Psoas muscle (tissue), 8 donors: Measurements from ENCODE around the gene TNNC1. TPM values are rescaled to one million over a fixed set of nuclear protein-coding genes. Genes with fewer than 3 reads are reported as not detected.

Source experiments
- ATAC-seq, 4 donors: fragments of 200-7000 bp; cut with Tn5 transposase; one replicate each; pipeline ENCODE4 v1.9.1; 2020; ENCODE audit warnings: moderate library complexity in 3 of 4, mild to moderate bottlenecking in 2 of 4
- DNase-seq, 2 donors: peaks; one replicate each; pipeline ENCODE4 v3.0.0-alpha.2; 2020
- H3K27ac ChIP-seq: fragments of 200-600 bp; one replicate; pipeline ENCODE4 v1.8.0; 2022
- H3K27me3 ChIP-seq, 3 donors: fragments of 200-600 bp in 1 of 3; one replicate each; pipeline versions ENCODE4 v1.6.1 to v1.8.0; 2013 to 2022; ENCODE audit warnings: low read length in 2 of 3, mild to moderate bottlenecking in 2 of 3, moderate library complexity in 1 of 3; ENCODE audit not compliant: insufficient read depth in 3 of 3
- H3K36me3 ChIP-seq, 2 donors: fragments of 200-600 bp in 1 of 2; one replicate each; pipeline versions ENCODE4 v1.6.1 to v1.8.0; 2013 to 2022; ENCODE audit warnings: low read depth in 1 of 2, mild to moderate bottlenecking in 1 of 2, moderate library complexity in 1 of 2; ENCODE audit not compliant: insufficient read depth in 1 of 2
- H3K4me1 ChIP-seq: fragments of 200-600 bp; one replicate; pipeline ENCODE4 v1.8.0; 2022
- H3K4me3 ChIP-seq: fragments of 200-600 bp; one replicate; pipeline ENCODE4 v1.8.0; 2022; ENCODE audit warnings: mild to moderate bottlenecking
- H3K9me3 ChIP-seq: fragments of 200-600 bp; one replicate; pipeline ENCODE4 v1.8.0; 2022
- WGBS, 3 donors: extraction: QIAGEN DNeasy Blood & Tissue Kit; methylation state at CpG; one replicate each; pipeline versions ENCODE4 v1.1.6 to v1.1.7; 2013; 5-methylcytosine and 5-hydroxymethylcytosine counted together
- intact Hi-C, 2 donors: fragments of 100-400 bp; cut with DNase I; formaldehyde crosslinking; loops; one replicate each; pipeline versions ENCODE4 v1.11.0 to v1.14.2; 2022
- polyA plus RNA-seq, 3 donors: library from polyadenylated mRNA; stranded (reverse); fragments of 200-250 nt; gene quantifications; one replicate each; pipeline ENCODE4 v1.2.3, GENCODE V29; 2013
- total RNA-seq, 4 donors: library from RNA; stranded (reverse); fragmentation: NEBNext Ultra II Directional in 2 of 4; extraction: Animal tissue kit (Norgen Biotek cat#: 25700) in 2 of 4; gene quantifications; one replicate each; pipeline versions ENCODE4 v1.2.1 to v1.2.4, GENCODE V29; 2021 to 2023
- TF ChIP-seq, protein P1 (sequence below): fragments of 200-600 bp; IDR thresholded peaks from one replicate; pipeline ENCODE4 v1.8.0; 2022; ENCODE audit warnings: antibody characterized with exemption
- donor health status: healthy with polysubstance abuse.
- donor health status: DM: no; HTN: no; CAD: no; lungs with moderate emphysema.
- donor health status: Bipolar disorder and iron deficiency.
- donor health status: healthy.
- donor health status: DM: yes; HTN: yes; CAD: no.
- donor health status: DM: no; HTN: no; CAD: no.
- donor health status: DM: no; HTN: no; CAD: no.
- donor health status: DM: yes; HTN: yes; CAD: no.

Gene TNNC1
- total and polyA plus RNA-seq, 7 donors = 4,153 to 7,172 (median 6,385) TPM

DNA sequence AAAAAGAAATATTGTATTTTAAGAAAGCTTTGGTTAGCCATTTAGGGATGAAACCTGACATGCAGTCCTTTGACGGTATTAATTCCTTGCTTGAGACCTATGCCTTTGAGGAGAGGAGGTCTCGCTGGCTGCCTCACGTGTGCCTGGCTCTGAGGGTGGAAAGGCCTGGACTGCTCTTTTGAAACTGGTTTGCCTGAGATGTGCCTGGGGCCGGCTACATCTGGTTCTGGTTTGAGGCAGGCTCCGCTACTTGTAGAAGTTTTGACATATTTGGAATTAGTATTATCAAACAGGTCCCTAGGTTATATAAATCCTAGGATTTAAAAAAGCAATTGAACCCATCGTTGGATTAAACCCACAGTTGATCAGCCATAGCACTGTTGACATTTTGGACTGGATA lies 8.0 kb upstream of the TNNC1 start:
- H3K36me3 ChIP-seq = peaks cover 11 to 81% of the 10 kb centered on the region in 2 donors
- intact Hi-C loops = no loop called here

DNA sequence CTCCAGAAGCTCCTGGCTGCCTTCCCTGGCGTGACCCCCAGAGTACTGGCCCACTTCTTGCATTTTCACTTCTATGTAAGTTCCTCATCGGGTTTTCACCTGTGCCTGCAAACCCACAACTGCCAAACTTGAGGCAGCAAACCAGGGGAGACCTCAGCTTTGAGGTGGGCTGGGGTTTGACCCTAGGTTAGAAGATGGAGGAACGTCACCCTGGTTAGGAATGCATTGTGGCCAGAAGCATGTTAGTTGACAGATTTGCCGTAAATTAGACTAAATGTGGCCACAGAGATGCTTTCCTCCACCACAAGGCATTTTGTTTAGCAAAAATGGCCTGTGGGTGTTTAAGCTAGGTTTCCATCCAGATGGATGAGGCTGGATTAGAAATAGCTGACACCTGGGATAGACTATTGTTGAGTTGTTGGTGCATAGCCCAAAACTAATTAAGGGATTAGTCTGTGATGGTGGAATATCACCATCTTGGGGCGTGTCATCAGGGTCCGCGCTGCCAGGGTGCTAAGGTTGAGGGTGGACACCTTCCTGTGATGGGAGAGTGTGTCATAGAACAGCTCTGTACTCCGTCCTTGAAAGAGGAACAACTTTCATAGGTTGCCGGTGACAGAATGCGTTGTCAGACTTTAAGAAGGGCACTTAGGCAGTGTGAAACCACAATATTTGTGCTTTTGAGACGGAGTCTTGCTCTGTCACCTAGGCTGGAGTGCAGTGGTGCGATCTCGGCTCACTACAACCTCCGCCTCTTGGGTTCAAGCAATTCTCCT lies 5.1 kb upstream of the TNNC1 start:
- WGBS, 3 donors = 94 to 95% (median 95%) methylated on average over 14 of the region's 14 CpGs
- Histone ChIP-seq H3K27ac (no peak overlapping the region), H3K27me3 (no peaks in the 10 kb centered on the region), H3K9me3 (no peaks in the 10 kb centered on the region), H3K4me3 (no peak overlapping the region), H3K4me1 (peaks cover 24% of the 10 kb centered on the region), H3K36me3 (peaks cover 11 to 64% of the 10 kb centered on the region in 2 donors)
- intact Hi-C loops = loop anchor here in 1 of 2 donors (5.0 kb wide), 1 partner anchor 228 kb away; the partner anchor contains the start of genes GNL3 and PBRM1
- DNase-seq (no peak), ATAC-seq (no peak)
- TF ChIP-seq, protein P1, sequence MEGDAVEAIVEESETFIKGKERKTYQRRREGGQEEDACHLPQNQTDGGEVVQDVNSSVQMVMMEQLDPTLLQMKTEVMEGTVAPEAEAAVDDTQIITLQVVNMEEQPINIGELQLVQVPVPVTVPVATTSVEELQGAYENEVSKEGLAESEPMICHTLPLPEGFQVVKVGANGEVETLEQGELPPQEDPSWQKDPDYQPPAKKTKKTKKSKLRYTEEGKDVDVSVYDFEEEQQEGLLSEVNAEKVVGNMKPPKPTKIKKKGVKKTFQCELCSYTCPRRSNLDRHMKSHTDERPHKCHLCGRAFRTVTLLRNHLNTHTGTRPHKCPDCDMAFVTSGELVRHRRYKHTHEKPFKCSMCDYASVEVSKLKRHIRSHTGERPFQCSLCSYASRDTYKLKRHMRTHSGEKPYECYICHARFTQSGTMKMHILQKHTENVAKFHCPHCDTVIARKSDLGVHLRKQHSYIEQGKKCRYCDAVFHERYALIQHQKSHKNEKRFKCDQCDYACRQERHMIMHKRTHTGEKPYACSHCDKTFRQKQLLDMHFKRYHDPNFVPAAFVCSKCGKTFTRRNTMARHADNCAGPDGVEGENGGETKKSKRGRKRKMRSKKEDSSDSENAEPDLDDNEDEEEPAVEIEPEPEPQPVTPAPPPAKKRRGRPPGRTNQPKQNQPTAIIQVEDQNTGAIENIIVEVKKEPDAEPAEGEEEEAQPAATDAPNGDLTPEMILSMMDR = no peak

More for the DNA sequence above, 8.0 kb upstream of the TNNC1 start:
- no peak for DNase-seq
- ATAC-seq = no peak
- Histone ChIP-seq H3K27ac (no peak overlapping the region), H3K27me3 (no peaks in the 10 kb centered on the region), H3K4me3 (no peak overlapping the region), H3K4me1 (peaks cover 8% of the 10 kb centered on the region), H3K9me3 (no peaks in the 10 kb centered on the region)
- 78 to 85% (median 83%) methylated on average over 6 of the region's 6 CpGs for WGBS, 3 donors
- TF ChIP-seq, protein P1 = no peak

DNA sequence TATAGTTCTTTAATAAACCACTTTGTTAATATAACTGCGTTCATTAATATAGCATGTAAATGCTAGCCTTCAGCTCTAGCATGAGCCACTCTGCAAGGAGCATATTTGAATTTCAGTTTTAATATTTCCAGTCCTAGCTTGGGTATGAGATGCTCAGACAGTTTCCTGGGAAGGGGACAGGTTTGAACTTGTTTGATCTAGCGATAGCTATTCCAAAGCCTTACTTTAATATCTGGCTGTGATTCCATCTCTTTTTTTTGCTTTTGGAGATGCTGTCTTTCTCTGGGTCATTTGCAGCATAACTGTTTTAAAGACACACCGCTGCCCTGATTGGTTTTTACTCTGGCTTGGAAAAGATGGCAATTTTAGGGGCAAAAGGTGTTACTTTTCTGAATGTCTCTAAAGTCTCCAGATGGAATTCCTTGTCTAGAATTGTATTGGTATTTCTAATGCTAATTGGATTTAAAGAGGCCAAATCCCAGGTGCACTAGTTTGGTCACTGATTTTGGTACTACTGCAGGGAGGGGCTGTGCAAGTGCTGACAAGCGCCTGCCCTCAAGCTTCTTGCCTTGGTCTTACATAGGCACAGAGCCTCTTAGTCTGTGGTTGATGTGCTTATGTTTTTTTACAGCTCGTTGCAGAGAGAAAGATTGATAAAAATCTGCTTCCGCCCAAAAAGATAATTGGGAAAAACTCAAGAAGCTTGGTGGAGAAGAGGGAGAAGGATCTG lies 4.4 kb upstream of the TNNC1 start:
- DNase-seq (no peak), ATAC-seq (no peak)
- H3K36me3 ChIP-seq = peaks cover 11 to 59% of the 10 kb centered on the region in 2 donors
- 79 to 81% (median 80%) methylated on average over 6 of the region's 6 CpGs for WGBS, 3 donors
- intact Hi-C loops = loop anchor here in 1 of 2 donors (5.0 kb wide), 1 partner anchor 229 kb away; the partner anchor contains the start of genes GNL3 and PBRM1
- no peak overlapping the region for H3K4me3 ChIP-seq
- TF ChIP-seq, protein P1 = no peak
- H3K27me3 ChIP-seq = no peaks in the 10 kb centered on the region
- no peak overlapping the region for H3K27ac ChIP-seq
- H3K4me1 ChIP-seq = peaks cover 27% of the 10 kb centered on the region
- H3K9me3 ChIP-seq = no peaks in the 10 kb centered on the region

DNA sequence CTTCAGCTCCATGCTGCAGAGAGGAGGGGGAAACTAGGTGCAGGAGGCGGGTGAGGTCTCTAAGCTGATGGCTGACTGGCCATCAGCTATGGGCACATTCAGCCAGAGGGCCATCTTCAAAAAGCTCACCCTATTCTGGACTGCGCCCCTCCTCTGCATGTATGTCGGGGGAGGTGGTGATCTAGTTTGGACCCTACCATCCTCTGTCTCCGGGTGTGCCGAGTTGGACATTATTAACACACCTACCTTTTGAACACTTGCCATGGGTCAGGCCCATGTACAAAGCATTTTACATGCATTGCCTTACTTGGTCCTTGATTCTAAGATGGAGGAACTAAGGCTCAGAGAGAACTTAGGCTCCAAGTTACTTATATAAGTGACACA lies 3.0 kb upstream of the TNNC1 start:
- Histone ChIP-seq H3K9me3 (no peaks in the 10 kb centered on the region), H3K4me1 (peaks cover 36% of the 10 kb centered on the region), H3K27ac (peak overlapping the region; percentile 90), H3K27me3 (no peaks in the 10 kb centered on the region), H3K36me3 (peaks cover 11 to 45% of the 10 kb centered on the region in 2 donors), H3K4me3 (peak overlapping the region; percentile 73)
- 69 to 82% (median 72%) methylated on average over 5 of the region's 5 CpGs for whole genome bisulfite sequencing, 3 donors
- intact Hi-C loops = loop anchor here in 1 of 2 donors (1.0 to 5.0 kb wide), 2 partner anchors 14 to 231 kb away; partner anchors contain the start of genes GNL3 and PBRM1
- no peak for DNase-seq
- TF ChIP-seq, protein P1 = no peak
- no peak for ATAC-seq
